ENCODE results near the gene MBD2. TPM values are rescaled to one million over a fixed set of nuclear protein-coding genes. Genes with fewer than 3 reads are reported as not detected.

MBD2 gene
- polyA plus RNA-seq, 1 donor: 129 TPM

- DNase-seq: no peak
Observed at GRCh38 chr18:54202851-54203250, 21.6 kb downstream of the MBD2 start.

GRCh38 chr18:54197747-54198411 lies 26.6 kb downstream of the MBD2 start:
- DNase-seq: no peak

GRCh38 chr18:54193786-54194185 lies 30.7 kb downstream of the MBD2 start:
- no peak for DNase-seq

GRCh38 chr18:54192900-54193299 lies 31.6 kb downstream of the MBD2 start:
- no peak for DNase-seq

- DNase-seq: no peak
Observed at GRCh38 chr18:54192415-54192814, 32.1 kb downstream of the MBD2 start.

GRCh38 chr18:54191352-54191751 lies 33.1 kb downstream of the MBD2 start:
- no peak for DNase-seq

- no peak for DNase-seq
Observed at GRCh38 chr18:54187372-54187771, 37.1 kb downstream of the MBD2 start.

- DNase-seq: no peak
Observed at GRCh38 chr18:54184836-54185235, 39.6 kb downstream of the MBD2 start.

GRCh38 chr18:54183390-54183789 lies 41.1 kb downstream of the MBD2 start:
- DNase-seq: no peak

GRCh38 chr18:54181856-54182602 lies 42.4 kb downstream of the MBD2 start:
- DNase-seq: no peak

GRCh38 chr18:54173980-54174630 lies 50.4 kb downstream of the MBD2 start:
- no peak for DNase-seq

- no peak for DNase-seq
Observed at GRCh38 chr18:54173250-54173649, 51.2 kb downstream of the MBD2 start.

- DNase-seq: no peak
Observed at GRCh38 chr18:54169431-54170403, 54.8 kb downstream of the MBD2 start.

- DNase-seq: no peak
Observed at GRCh38 chr18:54165450-54165849, 59.0 kb downstream of the MBD2 start.

- no peak for DNase-seq
Observed at GRCh38 chr18:54163453-54163852, 61.0 kb downstream of the MBD2 start.

GRCh38 chr18:54162431-54162830 lies 62.0 kb downstream of the MBD2 start:
- no peak for DNase-seq

GRCh38 chr18:54161267-54161666 lies 63.2 kb downstream of the MBD2 start:
- DNase-seq: no peak

GRCh38 chr18:54159906-54160305 lies 64.6 kb downstream of the MBD2 start:
- DNase-seq: no peak

GRCh38 chr18:54157646-54158385 lies 66.7 kb downstream of the MBD2 start:
- DNase-seq: no peak

GRCh38 chr18:54155412-54155811 lies 69.1 kb downstream of the MBD2 start:
- no peak for DNase-seq

GRCh38 chr18:54154231-54154630 lies 70.2 kb downstream of the MBD2 start:
- DNase-seq: no peak

Data from left kidney (tissue), 2 donors.